K562 (cell line): ENCODE results near the gene TCEAL5. TPM values are rescaled to one million over a fixed set of nuclear protein-coding genes. Genes with fewer than 3 reads are reported as not detected.

ENCODE experiments used
- CEBPG ChIP-seq, 3 experiments: fragments of 200-800 bp in 1 of 3; sonication (Bioruptor generic) in 1 of 3; sonication (generic) in 1 of 3; formaldehyde crosslinking in 1 of 3; IDR thresholded peaks in 2 of 3; conservative IDR thresholded peaks in 1 of 3; 2 replicates each; pipeline versions ENCODE4 v1.6.1 to v1.8.0; 2016 to 2022; ENCODE audit warnings: missing compliant biosample characterization in 2 of 3, missing genetic modification characterization in 2 of 3, mild to moderate bottlenecking in 1 of 3, missing genetic modification reagents in 1 of 3
- ZNF384 ChIP-seq: IDR thresholded peaks from 2 replicates; pipeline ENCODE4 v1.6.1; 2012; ENCODE audit warnings: low read depth, low read length, improper control_type of control experiment
- polyA plus RNA-seq, 8 experiments: library from polyadenylated mRNA; depleted of rRNA in 4 of 8; stranded (reverse) in 5 of 8; unstranded in 3 of 8; fragments of >200 nt; fragmentation: Nextera tagmentation in 2 of 8; fragmentation: Illumina TruSeq in 1 of 8; extraction: Ambion mirVana in 2 of 8; extraction: Trizol in 1 of 8; gene quantifications; 2 replicates each; pipeline versions ENCODE4 v1.2.1 to v1.2.3, GENCODE V29; 2011 to 2014; ENCODE audit warnings: inconsistent platforms in 1 of 8, missing spikeins in 1 of 8
- total RNA-seq, 7 experiments: library from RNA; depleted of rRNA in 6 of 7; stranded (reverse); fragments of >200 nt in 6 of 7; fragmentation: Illumina TruSeq in 2 of 7; extraction: Trizol in 2 of 7; gene quantifications; 2 replicates each; pipeline versions ENCODE4 v1.2.1 to v1.2.3, GENCODE V29; 2011 to 2021; ENCODE audit warnings: low replicate concordance in 1 of 7
- TF ChIP-seq, protein P1 (sequence below): fragments of 250-450 bp; sonication (Bioruptor Pico); IDR thresholded peaks from 2 replicates; pipeline ENCODE4 v1.8.0; 2022; ENCODE audit warnings: inconsistent platforms
- TF ChIP-seq, protein P2 (sequence below): sonication (generic); formaldehyde crosslinking; IDR thresholded peaks from 2 replicates; pipeline ENCODE4 v1.8.0; 2022; ENCODE audit warnings: missing genetic modification reagents, mild to moderate bottlenecking, borderline replicate concordance
- TF ChIP-seq, protein P3 (sequence below): fragments of 450-650 bp; IDR thresholded peaks from 2 replicates; pipeline ENCODE4 v1.7.0; 2016; ENCODE audit warnings: borderline replicate concordance
- TF ChIP-seq, protein P4 (sequence below): fragments of 250-450 bp; sonication (Bioruptor Pico); IDR thresholded peaks from 2 replicates; pipeline ENCODE4 v1.5.0; 2022; ENCODE audit warnings: mild to moderate bottlenecking
- TF ChIP-seq, protein P5 (sequence below): sonication (generic); formaldehyde crosslinking; IDR thresholded peaks from 2 replicates; pipeline ENCODE4 v1.8.0; 2023; ENCODE audit warnings: missing genetic modification reagents, mild to moderate bottlenecking, borderline replicate concordance

TCEAL5 gene
- total and polyA plus RNA-seq, 9 of the 15 experiments (the other 6 are each of a cell fraction or from before 2014, with no cell fraction given) = 0.10 to 0.18 TPM; not detected in 7

DNA sequence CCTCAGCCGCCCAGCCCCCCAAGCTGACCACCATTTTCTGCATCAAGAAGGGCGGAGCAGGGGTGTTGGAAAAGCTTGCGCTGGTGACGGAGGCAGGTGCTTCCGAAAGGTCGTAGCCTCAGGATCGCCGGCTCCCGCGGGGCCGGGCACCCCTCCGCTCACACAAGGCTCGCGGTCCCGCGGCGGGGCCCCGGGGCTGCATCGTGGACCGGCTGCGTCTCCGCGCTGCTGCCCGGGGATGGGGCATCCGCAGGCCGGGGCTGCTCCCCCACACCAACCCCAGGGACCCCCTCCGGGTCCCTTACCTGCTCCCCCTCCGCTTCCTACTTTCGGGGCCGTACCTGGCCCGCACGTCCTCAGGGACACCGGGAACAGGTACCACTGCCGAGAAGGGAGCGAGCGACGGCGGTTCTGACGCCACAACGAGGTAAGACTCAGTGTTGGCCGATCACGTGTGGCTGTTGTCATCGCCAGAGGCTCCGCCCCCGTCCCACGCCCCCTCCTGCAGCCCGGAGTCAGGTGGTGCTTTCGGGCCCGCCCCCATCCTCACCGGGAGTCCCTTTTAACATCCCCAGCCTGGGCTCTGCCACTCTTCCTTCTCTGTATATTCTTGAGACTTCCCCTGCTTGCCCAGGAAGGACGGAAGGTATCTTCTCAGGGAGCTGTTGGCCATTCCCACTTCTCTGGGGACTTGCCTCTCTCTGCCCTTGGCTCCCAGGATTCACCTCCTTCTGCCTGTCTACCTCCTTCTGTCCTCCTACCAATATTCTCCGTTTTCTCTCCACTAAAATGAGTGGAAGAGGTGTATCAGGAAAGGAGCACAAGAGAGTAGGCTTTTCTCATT lies 34.2 kb upstream of the TCEAL5 start, which contains the start of gene BEX2 (continued):
- TF ChIP-seq, protein P1, sequence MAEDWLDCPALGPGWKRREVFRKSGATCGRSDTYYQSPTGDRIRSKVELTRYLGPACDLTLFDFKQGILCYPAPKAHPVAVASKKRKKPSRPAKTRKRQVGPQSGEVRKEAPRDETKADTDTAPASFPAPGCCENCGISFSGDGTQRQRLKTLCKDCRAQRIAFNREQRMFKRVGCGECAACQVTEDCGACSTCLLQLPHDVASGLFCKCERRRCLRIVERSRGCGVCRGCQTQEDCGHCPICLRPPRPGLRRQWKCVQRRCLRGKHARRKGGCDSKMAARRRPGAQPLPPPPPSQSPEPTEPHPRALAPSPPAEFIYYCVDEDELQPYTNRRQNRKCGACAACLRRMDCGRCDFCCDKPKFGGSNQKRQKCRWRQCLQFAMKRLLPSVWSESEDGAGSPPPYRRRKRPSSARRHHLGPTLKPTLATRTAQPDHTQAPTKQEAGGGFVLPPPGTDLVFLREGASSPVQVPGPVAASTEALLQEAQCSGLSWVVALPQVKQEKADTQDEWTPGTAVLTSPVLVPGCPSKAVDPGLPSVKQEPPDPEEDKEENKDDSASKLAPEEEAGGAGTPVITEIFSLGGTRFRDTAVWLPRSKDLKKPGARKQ (CRISPR knock-in tag) = no peak
- TF ChIP-seq, protein P2, sequence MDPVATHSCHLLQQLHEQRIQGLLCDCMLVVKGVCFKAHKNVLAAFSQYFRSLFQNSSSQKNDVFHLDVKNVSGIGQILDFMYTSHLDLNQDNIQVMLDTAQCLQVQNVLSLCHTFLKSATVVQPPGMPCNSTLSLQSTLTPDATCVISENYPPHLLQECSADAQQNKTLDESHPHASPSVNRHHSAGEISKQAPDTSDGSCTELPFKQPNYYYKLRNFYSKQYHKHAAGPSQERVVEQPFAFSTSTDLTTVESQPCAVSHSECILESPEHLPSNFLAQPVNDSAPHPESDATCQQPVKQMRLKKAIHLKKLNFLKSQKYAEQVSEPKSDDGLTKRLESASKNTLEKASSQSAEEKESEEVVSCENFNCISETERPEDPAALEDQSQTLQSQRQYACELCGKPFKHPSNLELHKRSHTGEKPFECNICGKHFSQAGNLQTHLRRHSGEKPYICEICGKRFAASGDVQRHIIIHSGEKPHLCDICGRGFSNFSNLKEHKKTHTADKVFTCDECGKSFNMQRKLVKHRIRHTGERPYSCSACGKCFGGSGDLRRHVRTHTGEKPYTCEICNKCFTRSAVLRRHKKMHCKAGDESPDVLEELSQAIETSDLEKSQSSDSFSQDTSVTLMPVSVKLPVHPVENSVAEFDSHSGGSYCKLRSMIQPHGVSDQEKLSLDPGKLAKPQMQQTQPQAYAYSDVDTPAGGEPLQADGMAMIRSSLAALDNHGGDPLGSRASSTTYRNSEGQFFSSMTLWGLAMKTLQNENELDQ (CRISPR knock-in tag) = no peak
- TF ChIP-seq CEBPG (CRISPR knock-in tag; IDR thresholded peaks at IDR 0.05) (peak; percentile 56; the same call in 1 of the 2 replicates), CEBPG (tag; conservative IDR thresholded peaks at IDR 0.05 in 1 of 2, IDR thresholded peaks at IDR 0.05 in 1 of 2) (no peak), ZNF384 (no peak)
- TF ChIP-seq, protein P3, sequence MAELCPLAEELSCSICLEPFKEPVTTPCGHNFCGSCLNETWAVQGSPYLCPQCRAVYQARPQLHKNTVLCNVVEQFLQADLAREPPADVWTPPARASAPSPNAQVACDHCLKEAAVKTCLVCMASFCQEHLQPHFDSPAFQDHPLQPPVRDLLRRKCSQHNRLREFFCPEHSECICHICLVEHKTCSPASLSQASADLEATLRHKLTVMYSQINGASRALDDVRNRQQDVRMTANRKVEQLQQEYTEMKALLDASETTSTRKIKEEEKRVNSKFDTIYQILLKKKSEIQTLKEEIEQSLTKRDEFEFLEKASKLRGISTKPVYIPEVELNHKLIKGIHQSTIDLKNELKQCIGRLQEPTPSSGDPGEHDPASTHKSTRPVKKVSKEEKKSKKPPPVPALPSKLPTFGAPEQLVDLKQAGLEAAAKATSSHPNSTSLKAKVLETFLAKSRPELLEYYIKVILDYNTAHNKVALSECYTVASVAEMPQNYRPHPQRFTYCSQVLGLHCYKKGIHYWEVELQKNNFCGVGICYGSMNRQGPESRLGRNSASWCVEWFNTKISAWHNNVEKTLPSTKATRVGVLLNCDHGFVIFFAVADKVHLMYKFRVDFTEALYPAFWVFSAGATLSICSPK = no peak
- TF ChIP-seq, protein P4, sequence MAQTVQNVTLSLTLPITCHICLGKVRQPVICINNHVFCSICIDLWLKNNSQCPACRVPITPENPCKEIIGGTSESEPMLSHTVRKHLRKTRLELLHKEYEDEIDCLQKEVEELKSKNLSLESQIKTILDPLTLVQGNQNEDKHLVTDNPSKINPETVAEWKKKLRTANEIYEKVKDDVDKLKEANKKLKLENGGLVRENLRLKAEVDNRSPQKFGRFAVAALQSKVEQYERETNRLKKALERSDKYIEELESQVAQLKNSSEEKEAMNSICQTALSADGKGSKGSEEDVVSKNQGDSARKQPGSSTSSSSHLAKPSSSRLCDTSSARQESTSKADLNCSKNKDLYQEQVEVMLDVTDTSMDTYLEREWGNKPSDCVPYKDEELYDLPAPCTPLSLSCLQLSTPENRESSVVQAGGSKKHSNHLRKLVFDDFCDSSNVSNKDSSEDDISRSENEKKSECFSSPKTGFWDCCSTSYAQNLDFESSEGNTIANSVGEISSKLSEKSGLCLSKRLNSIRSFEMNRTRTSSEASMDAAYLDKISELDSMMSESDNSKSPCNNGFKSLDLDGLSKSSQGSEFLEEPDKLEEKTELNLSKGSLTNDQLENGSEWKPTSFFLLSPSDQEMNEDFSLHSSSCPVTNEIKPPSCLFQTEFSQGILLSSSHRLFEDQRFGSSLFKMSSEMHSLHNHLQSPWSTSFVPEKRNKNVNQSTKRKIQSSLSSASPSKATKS (CRISPR knock-in tag) = no peak
- TF ChIP-seq, protein P5, sequence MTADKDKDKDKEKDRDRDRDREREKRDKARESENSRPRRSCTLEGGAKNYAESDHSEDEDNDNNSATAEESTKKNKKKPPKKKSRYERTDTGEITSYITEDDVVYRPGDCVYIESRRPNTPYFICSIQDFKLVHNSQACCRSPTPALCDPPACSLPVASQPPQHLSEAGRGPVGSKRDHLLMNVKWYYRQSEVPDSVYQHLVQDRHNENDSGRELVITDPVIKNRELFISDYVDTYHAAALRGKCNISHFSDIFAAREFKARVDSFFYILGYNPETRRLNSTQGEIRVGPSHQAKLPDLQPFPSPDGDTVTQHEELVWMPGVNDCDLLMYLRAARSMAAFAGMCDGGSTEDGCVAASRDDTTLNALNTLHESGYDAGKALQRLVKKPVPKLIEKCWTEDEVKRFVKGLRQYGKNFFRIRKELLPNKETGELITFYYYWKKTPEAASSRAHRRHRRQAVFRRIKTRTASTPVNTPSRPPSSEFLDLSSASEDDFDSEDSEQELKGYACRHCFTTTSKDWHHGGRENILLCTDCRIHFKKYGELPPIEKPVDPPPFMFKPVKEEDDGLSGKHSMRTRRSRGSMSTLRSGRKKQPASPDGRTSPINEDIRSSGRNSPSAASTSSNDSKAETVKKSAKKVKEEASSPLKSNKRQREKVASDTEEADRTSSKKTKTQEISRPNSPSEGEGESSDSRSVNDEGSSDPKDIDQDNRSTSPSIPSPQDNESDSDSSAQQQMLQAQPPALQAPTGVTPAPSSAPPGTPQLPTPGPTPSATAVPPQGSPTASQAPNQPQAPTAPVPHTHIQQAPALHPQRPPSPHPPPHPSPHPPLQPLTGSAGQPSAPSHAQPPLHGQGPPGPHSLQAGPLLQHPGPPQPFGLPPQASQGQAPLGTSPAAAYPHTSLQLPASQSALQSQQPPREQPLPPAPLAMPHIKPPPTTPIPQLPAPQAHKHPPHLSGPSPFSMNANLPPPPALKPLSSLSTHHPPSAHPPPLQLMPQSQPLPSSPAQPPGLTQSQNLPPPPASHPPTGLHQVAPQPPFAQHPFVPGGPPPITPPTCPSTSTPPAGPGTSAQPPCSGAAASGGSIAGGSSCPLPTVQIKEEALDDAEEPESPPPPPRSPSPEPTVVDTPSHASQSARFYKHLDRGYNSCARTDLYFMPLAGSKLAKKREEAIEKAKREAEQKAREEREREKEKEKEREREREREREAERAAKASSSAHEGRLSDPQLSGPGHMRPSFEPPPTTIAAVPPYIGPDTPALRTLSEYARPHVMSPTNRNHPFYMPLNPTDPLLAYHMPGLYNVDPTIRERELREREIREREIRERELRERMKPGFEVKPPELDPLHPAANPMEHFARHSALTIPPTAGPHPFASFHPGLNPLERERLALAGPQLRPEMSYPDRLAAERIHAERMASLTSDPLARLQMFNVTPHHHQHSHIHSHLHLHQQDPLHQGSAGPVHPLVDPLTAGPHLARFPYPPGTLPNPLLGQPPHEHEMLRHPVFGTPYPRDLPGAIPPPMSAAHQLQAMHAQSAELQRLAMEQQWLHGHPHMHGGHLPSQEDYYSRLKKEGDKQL (CRISPR knock-in tag) = no peak
